ENCODE measurements around the gene ONECUT1.
A peak's percentile ranks its signal among the peaks of the same experiment; 100 is the strongest.

The ONECUT1 gene

GRCh38 chr15:52731732-52732470 is 58.2 kb downstream of the ONECUT1 start:
- DNase-seq (ENCODE audit: low spot score): no peak

- DNase-seq (ENCODE audit: low spot score): no peak
Measured at GRCh38 chr15:52731004-52731403, 59.1 kb downstream of the ONECUT1 start.

GRCh38 chr15:52730594-52730993 is 59.5 kb downstream of the ONECUT1 start:
- DNase-seq (ENCODE audit: low spot score): no peak

- DNase-seq (ENCODE audit: low spot score): peak; percentile 57
Measured at GRCh38 chr15:52730173-52730572, 60.0 kb downstream of the ONECUT1 start.

- DNase-seq (ENCODE audit: low spot score): no peak
Measured at GRCh38 chr15:52728899-52729298, 61.2 kb downstream of the ONECUT1 start.

- no peak for DNase-seq (ENCODE audit: low spot score)
Measured at GRCh38 chr15:52727815-52728214, 62.3 kb downstream of the ONECUT1 start.

GRCh38 chr15:52726195-52726594 is 63.9 kb downstream of the ONECUT1 start:
- DNase-seq (ENCODE audit: low spot score): no peak

GRCh38 chr15:52718551-52718950 is 71.6 kb downstream of the ONECUT1 start:
- DNase-seq (ENCODE audit: low spot score): no peak

GRCh38 chr15:52717924-52718323 is 72.2 kb downstream of the ONECUT1 start:
- DNase-seq (ENCODE audit: low spot score): no peak

GRCh38 chr15:52717481-52717880 is 72.7 kb downstream of the ONECUT1 start:
- no peak for DNase-seq (ENCODE audit: low spot score)

GRCh38 chr15:52716536-52716935 is 73.6 kb downstream of the ONECUT1 start:
- no peak for DNase-seq (ENCODE audit: low spot score)

- no peak for DNase-seq (ENCODE audit: low spot score)
Measured at GRCh38 chr15:52715411-52715810, 74.7 kb downstream of the ONECUT1 start.

- no peak for DNase-seq (ENCODE audit: low spot score)
Measured at GRCh38 chr15:52714968-52715367, 75.2 kb downstream of the ONECUT1 start.

GRCh38 chr15:52710708-52711389 is 79.3 kb downstream of the ONECUT1 start:
- DNase-seq (ENCODE audit: low spot score): no peak

GRCh38 chr15:52710050-52710707 is 80.0 kb downstream of the ONECUT1 start:
- DNase-seq (ENCODE audit: low spot score): peak; percentile 47

GRCh38 chr15:52709187-52709981 is 80.8 kb downstream of the ONECUT1 start:
- peak; percentile 62 for DNase-seq (ENCODE audit: low spot score)

All from germinal center (tissue), 1 donor.